ELF-1 (cell line): Measurements from ENCODE around the gene SEMA5A.

ENCODE experiments used
- DNase-seq: peaks from one replicate; pipeline ENCODE4 v3.0.0-alpha.2; 2016; ENCODE audit warnings: low read depth, low spot score

The SEMA5A gene

DNA sequence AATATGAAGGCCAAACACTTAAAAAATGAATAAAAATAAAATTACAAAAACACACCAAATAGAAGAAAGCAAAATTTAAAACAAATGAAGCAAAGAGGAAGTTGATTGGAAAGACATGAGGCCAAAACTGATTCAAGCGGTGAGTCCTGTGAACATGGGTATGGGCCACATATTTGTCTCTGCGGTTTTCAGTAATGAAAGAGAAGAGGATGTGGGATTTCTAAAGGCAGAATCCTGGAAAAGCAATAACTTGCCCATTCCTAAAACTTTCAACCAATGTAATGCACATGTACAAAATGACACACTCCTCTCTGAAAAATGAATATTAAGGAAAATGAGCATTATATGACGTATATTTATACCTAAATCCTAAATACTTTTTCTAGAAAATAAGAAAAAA is 263.7 kb downstream of the SEMA5A start:
- DNase-seq = no peak

- DNase-seq = no peak
Measured at GRCh38 chr5:9279774-9280173, 266.1 kb downstream of the SEMA5A start.

DNA sequence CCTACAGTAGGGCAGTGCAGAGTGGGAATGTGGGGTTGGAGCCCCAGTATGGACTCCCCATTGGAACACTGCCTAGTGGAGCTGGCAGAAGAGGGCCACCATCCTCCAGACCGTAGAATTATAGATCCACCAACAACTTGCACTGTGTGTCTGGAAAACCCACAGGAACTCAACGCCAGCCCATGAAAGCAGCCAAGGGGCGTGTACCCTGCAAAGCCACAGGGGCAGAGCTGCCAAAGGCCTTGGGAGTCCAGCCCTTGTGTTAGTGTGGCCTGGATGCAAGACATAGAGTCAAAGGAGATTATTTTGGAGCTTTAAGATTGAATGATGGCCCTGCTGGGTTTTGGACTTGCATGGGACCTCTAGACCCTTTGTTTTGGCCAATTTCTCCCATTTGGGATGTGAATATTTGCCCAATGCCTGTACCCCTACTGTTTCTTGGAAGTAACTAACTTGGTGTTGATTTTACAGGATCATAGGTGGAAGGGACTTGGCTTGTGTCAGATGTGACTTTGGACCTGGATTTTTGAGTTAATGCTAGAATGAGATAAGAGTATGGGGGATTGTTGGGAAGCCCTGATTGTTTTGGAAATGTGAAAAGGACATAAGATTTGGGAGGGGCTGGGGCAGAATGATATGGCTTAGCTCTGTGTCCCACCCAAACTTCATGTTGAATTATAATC is 266.8 kb downstream of the SEMA5A start:
- DNase-seq = no peak

- no peak for DNase-seq
Measured at GRCh38 chr5:9269014-9269413, 276.9 kb downstream of the SEMA5A start.

DNA sequence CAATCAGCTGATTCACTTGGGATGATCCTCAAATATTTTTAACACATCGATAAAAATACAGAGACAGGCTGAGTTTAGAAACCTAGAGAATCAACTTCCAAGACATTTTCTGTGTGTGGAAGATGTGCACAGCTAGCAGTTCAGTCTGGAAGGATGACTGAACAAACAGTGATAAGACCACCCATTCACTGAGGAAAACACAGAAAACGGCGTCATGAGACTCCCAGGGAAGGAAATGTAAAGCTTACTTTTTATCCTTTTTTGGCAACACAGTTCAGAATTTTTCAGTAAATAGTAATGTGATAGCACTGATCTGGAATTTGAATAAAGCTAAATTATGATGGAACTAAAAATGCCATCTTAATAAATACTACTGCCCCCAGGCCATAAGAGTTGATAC is 277.6 kb downstream of the SEMA5A start:
- no peak for DNase-seq

- peak; percentile 86 for DNase-seq
Measured at GRCh38 chr5:9265441-9266287, 280.2 kb downstream of the SEMA5A start.

GRCh38 chr5:9264301-9264700 is 281.6 kb downstream of the SEMA5A start:
- DNase-seq = no peak

DNA sequence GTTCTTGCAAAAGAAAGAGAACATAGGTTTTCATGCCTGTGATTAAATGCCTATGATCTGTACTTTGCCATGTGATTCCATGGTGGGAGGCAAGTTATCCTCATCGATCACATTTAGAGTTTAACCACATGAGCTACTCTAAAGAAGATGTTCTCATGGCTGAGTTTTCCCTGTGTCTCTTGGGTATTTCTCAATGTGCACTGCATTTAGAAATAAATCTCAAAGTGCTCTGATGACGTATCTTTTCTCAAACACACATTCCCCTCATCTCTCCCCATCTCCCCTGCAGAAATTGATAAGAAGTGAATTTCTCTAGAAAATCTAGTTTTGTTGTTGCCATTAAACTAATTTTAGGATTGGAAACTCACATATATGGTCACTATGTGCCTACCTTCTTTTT is 282.2 kb downstream of the SEMA5A start:
- no peak for DNase-seq

DNA sequence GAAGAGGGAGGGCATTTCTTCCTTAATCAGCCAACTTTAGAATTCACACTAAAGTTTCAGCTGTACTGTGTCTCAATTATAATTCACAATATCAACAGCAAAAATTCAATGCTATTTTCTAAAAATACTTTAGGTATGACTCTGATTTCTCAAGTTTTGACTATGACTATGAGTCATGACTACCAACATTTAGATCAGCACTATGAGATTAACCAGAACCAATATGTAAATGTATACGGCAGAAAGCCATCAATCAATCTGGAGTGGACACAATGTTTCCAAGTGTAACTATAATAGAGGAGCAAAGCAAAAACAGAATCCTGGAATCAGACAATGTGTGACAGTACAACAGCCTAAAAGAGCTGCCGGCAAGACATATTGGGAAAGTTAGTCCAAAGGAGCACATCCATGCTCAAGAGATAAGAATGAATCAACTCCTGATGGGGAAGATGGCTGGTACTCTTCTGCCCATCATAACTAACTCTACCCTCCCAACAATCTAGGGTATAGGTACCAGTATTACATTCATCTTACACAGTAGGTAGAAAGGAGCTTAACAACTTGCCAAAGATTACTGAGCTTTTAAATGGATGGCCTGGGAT is 294.4 kb downstream of the SEMA5A start:
- no peak for DNase-seq

- no peak for DNase-seq
Measured at GRCh38 chr5:9249231-9249630, 296.6 kb downstream of the SEMA5A start.

GRCh38 chr5:9245071-9245470 is 300.8 kb downstream of the SEMA5A start:
- no peak for DNase-seq

- DNase-seq = no peak
Measured at GRCh38 chr5:9244417-9244816, 301.5 kb downstream of the SEMA5A start.

- DNase-seq = no peak
Measured at GRCh38 chr5:9241479-9242305, 304.2 kb downstream of the SEMA5A start.

DNA sequence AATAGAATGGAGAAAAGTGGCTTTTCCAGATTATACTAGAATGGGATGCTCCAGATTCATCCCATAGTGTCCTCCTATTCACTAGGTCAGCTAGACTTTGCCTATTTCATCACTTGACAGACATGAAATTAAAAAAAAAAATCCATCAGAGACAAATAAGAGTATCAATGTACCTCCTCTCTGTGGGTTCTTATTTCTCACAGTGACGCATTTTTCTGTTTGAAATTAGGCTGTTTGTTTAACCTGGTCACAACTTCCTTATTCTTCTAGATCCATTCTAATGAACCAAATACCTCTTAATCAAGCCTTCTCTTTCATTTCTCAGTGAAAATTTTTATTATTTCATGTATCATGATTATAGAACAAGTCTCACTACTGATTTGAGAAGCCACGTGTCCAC is 305.4 kb downstream of the SEMA5A start:
- DNase-seq = no peak

GRCh38 chr5:9239626-9240025 is 306.2 kb downstream of the SEMA5A start:
- DNase-seq = no peak

- no peak for DNase-seq
Measured at GRCh38 chr5:9239071-9239470, 306.8 kb downstream of the SEMA5A start.

- DNase-seq = no peak
Measured at GRCh38 chr5:9233712-9234111, 312.2 kb downstream of the SEMA5A start.

GRCh38 chr5:9233035-9233434 is 312.8 kb downstream of the SEMA5A start:
- DNase-seq = no peak

GRCh38 chr5:9231842-9232241 is 314.0 kb downstream of the SEMA5A start:
- DNase-seq = no peak

GRCh38 chr5:9230355-9230754 is 315.5 kb downstream of the SEMA5A start:
- DNase-seq = no peak

DNA sequence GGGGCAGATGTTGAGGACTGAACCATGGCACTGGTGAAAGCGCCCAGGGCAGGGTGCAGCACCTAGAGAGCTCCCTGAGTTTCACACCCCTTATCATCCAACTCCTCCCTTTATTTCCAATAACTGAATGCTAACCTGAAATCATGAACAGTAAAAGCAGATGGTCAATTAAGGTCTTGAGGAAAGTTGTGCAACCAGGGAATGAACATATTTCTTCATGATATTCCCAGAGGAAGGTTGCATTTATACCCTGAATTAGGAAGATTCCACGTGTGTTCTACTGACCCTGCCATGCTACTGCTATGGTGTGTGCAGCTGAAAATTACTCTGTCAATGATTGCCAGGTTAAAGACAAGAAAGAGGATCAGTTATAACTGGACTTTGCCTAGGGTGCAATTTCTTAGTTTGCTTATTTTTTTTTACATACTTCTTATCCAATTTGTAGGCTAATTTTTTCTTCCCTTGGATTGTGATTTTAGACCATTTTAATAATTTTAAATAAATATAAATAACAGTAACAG is 319.8 kb downstream of the SEMA5A start:
- DNase-seq = no peak
